ENCODE measurements around the gene ZSWIM6. TPM values are rescaled to one million over a fixed set of nuclear protein-coding genes. Genes with fewer than 3 reads are reported as not detected.

Gene ZSWIM6
- total RNA-seq, 1 donor, result 6.9 TPM

DNA sequence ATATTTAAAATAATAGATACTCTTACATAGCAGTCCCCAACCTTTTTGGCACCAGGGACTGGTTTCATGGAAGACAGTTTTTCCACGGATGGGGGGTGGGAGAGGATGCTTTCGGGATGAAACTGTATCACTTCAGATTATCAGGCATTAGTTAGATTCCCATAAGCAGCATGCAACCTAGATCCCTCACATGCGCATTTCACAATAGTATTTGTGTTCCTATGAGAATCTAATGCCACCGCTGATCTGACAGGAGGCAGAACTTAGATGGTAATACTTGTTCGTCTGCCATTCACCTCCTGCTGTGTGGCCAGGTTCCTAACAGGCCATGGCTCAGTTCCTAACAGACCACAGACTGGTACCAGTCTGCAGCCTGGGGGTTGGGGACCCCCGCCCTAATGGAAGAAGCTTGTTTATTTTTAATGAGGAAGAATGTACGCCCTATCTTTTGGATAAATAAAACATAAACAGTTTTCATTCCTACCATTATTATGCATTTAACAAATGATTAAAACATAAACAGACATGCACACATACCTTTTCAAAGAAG is 187.7 kb downstream of the ZSWIM6 start:
- no peak overlapping the region for H3K4me3 ChIP-seq (ENCODE audit: low read depth, low read length)
- DNase-seq (ENCODE audit: low read depth), result no peak
- TF ChIP-seq, protein P1, sequence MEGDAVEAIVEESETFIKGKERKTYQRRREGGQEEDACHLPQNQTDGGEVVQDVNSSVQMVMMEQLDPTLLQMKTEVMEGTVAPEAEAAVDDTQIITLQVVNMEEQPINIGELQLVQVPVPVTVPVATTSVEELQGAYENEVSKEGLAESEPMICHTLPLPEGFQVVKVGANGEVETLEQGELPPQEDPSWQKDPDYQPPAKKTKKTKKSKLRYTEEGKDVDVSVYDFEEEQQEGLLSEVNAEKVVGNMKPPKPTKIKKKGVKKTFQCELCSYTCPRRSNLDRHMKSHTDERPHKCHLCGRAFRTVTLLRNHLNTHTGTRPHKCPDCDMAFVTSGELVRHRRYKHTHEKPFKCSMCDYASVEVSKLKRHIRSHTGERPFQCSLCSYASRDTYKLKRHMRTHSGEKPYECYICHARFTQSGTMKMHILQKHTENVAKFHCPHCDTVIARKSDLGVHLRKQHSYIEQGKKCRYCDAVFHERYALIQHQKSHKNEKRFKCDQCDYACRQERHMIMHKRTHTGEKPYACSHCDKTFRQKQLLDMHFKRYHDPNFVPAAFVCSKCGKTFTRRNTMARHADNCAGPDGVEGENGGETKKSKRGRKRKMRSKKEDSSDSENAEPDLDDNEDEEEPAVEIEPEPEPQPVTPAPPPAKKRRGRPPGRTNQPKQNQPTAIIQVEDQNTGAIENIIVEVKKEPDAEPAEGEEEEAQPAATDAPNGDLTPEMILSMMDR (IDR thresholded peaks at IDR 0.05; ENCODE audit: insufficient read depth, low read length), result no peak

DNA sequence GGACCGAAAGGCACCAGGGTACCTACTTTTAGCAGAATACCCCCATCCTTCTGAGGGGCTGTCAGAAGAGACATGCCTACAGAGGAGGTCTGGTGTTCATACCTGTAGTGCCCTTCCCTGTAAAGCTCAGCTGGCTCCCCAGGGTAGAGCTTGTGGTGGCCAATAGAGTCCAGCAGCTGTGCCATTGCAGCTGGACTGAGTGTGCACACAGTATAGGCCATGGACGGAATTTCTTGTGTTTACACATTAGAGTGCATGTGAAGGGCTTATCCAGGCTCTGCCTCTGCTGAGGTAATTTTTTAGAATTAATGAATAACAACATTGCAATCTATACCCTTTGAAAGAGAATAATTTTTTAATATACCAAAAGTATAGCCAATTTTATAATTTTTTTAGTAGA is 191.0 kb downstream of the ZSWIM6 start:
- no peak for DNase-seq (ENCODE audit: low read depth)
- no peak overlapping the region for H3K4me3 ChIP-seq (ENCODE audit: low read depth, low read length)
- TF ChIP-seq, protein P1 (IDR thresholded peaks at IDR 0.05; ENCODE audit: insufficient read depth, low read length), result no peak

DNA sequence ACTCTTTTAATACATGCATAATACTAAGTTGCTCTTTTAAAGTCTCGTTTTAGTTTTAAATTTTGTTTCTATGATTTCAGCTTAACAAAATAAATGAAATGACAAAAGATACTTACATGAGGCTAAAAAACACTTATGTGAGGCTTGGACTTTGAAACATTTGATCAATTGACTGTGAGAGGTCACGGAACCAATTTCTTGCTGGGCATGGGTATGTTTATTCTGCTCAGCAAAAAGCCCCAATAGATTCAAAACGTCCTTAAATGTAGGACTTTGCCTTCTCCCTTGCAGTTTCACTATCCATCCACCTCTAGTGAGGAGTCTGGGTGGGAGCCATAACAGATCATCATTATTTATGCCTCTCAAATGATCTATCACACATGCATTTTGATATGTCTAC is 191.9 kb downstream of the ZSWIM6 start:
- TF ChIP-seq, protein P1 (IDR thresholded peaks at IDR 0.05; ENCODE audit: insufficient read depth, low read length), result no peak
- DNase-seq (ENCODE audit: low read depth), result no peak
- H3K4me3 ChIP-seq (ENCODE audit: low read depth, low read length), result no peak overlapping the region

DNA sequence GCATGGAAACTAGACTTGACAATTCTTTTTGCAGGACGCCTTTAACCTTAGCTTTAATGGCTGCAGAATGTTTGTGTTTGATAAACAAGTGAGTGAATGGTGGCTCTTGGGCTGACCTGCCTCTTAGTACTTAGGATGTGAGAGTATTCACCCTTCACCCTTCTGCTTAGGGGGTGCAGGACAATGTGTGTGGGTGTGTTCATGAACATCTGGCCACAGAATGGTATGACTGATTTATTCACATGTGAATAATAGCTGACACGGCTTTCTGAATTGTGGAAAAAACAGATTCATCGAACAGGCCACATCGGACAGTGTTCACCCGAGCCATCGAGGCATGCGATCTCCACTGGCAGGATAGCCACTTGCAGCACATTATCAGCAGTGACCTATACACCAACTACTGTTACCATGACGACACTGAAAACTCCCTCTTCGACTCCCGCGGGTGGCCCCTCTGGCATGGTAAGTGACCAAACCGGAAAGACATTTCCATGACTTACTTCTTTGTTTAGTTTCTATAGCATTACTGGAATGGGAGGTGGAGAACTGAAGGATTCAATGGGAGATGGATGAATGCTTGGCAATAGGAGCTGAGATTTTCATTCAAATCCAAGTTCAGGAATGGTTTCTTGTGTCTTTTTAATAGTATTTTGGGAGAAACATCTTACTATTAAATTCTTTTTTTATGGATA is 193.6 kb downstream of the ZSWIM6 start:
- no peak overlapping the region for H3K4me3 ChIP-seq (ENCODE audit: low read depth, low read length)
- DNase-seq (ENCODE audit: low read depth), result no peak
- TF ChIP-seq, protein P1 (IDR thresholded peaks at IDR 0.05; ENCODE audit: insufficient read depth, low read length), result no peak

DNA sequence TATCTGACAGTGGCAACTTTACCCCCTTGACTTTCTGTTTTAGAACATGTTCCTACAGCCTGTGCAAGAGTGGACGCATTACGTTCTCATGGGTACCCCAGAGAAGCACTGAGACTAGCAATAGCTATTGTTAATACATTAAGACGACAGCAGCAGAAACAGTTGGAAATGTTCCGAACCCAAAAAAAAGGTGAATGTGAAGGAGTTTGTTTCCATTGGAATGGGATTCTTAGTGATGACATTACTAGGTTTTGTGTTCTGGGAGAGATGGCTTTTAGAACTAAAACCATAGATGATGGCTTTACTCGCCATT is 194.1 kb downstream of the ZSWIM6 start:
- TF ChIP-seq, protein P1 (IDR thresholded peaks at IDR 0.05; ENCODE audit: insufficient read depth, low read length), result no peak
- no peak for DNase-seq (ENCODE audit: low read depth)
- H3K4me3 ChIP-seq (ENCODE audit: low read depth, low read length), result no peak overlapping the region

DNA sequence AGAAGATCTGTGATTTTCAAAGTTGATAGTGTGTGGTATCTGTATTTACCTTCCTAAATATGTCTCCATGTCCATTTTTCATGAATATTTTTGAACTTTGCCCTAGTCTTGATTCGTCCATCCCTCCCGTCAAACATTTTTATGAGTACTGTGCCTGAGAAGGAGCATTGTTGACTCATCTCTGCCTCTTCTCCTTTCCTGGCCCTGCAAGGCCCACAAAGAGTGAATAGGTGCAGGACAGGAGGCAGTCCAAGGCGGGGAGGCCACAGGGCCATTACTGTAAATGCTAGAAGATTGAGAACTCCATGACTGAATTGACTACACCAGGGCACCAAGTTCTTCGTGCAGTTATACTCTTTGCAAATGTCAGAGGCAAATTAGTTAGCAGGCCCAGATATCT is 200.9 kb downstream of the ZSWIM6 start:
- TF ChIP-seq, protein P1 (IDR thresholded peaks at IDR 0.05; ENCODE audit: insufficient read depth, low read length), result no peak
- H3K4me3 ChIP-seq (ENCODE audit: low read depth, low read length), result no peak overlapping the region
- no peak for DNase-seq (ENCODE audit: low read depth)
